Adrenal gland (tissue), 12 donors: ENCODE measurements around the gene MAP3K2. TPM values are rescaled to one million over a fixed set of nuclear protein-coding genes. Genes with fewer than 3 reads are reported as not detected.
A peak's percentile ranks its signal among the peaks of the same experiment; 100 is the strongest.

Source experiments
- DNase-seq, 7 donors: peaks; one replicate each; pipeline ENCODE4 v3.0.0-alpha.2; 2019 to 2020
- H3K27ac ChIP-seq, 5 donors: fragments of 200-600 bp; sonication (generic) in 4 of 5; 1 replicate in 3 of 5; 2 replicates in 2 of 5; pipeline versions ENCODE4 v1.5.1 to v1.8.0; 2016 to 2020; ENCODE audit warnings: mild to moderate bottlenecking in 1 of 5
- H3K27me3 ChIP-seq: fragments of 200-600 bp; 2 replicates; pipeline ENCODE4 v1.8.0; 2021
- H3K36me3 ChIP-seq, 2 donors: fragments of 200-600 bp; replicated peaks in 1 of 2; 1 replicate in 1 of 2; 2 replicates in 1 of 2; pipeline versions ENCODE4 v1.5.1 to v1.8.0; 2018 to 2022
- H3K4me1 ChIP-seq, 2 donors: fragments of 200-600 bp; replicated peaks in 1 of 2; 1 replicate in 1 of 2; 2 replicates in 1 of 2; pipeline versions ENCODE4 v1.5.1 to v1.8.0; 2018 to 2021
- H3K4me3 ChIP-seq, 4 donors: fragments of 200-600 bp; sonication (generic) in 3 of 4; one replicate each; pipeline ENCODE4 v1.5.1; 2016 to 2018
- H3K9me3 ChIP-seq, 3 donors: fragments of 200-600 bp; sonication (generic) in 1 of 3; replicated peaks in 1 of 3; 1 replicate in 2 of 3; 2 replicates in 1 of 3; pipeline versions ENCODE4 v1.5.1 to v1.8.0; 2016 to 2021
- POLR2A ChIP-seq, 2 donors: fragments of 450-650 bp; IDR thresholded peaks; one replicate each; pipeline ENCODE4 v1.6.1; 2017; ENCODE audit warnings: antibody characterized with exemption in 2 of 2, mild to moderate bottlenecking in 2 of 2, moderate library complexity in 1 of 2
- WGBS, 4 donors: extraction: QIAGEN DNeasy Blood & Tissue Kit in 2 of 4; methylation state at CpG; one replicate each; pipeline versions ENCODE4 v1.1.5 to v1.1.7; 2013 to 2017; 5-methylcytosine and 5-hydroxymethylcytosine counted together
- intact Hi-C, 2 donors: fragments of 100-400 bp; cut with DNase I; formaldehyde crosslinking; loops; one replicate each; pipeline versions ENCODE4 v1.14.1 to v1.15.0; 2022 to 2023
- polyA plus RNA-seq, 3 donors: library from polyadenylated mRNA; stranded (reverse); fragments of 200-250 nt in 2 of 3; fragments of 350-450 nt in 1 of 3; fragmentation: Illumina TruSeq in 1 of 3; extraction: RNeasy Lipid Tissue Mini Kit (QIAGEN cat#74804) in 1 of 3; gene quantifications; one replicate each; pipeline ENCODE4 v1.2.3, GENCODE V29; 2013 to 2014
- total RNA-seq, 9 donors: library from RNA; depleted of rRNA in 4 of 9; stranded (reverse); fragments of >200 nt in 4 of 9; fragments of 120-200 nt in 1 of 9; fragmentation: NEBNext Ultra II Directional in 1 of 9; extraction: Animal tissue kit (Norgen Biotek cat#: 25700) in 1 of 9; gene quantifications; one replicate each; pipeline versions ENCODE4 v1.1.0 to v1.2.4, GENCODE V29; 2013 to 2023
- TF ChIP-seq, protein P1 (sequence below), 6 experiments: fragments of 450-650 bp in 4 of 6; fragments of 200-600 bp in 2 of 6; sonication (generic) in 1 of 6; IDR thresholded peaks; 1 replicate in 5 of 6; 2 replicates in 1 of 6; pipeline versions ENCODE4 v1.5.1 to v1.8.0; 2016 to 2021; ENCODE audit warnings: antibody characterized with exemption in 6 of 6, mild to moderate bottlenecking in 2 of 6, moderate library complexity in 1 of 6
- donor health status: healthy with polysubstance abuse.
- donor health status: Bipolar disorder and iron deficiency.
- donor health status: DM: yes; HTN: yes; CAD: no.
- donor health status: DM: no; HTN: no; CAD: no.
- donor health status: DM: no; HTN: no; CAD: no.
- donor health status: DM: yes; HTN: yes; CAD: no.

MAP3K2 gene
- total and polyA plus RNA-seq, 12 donors: 4.2 to 91.6 (median 49.2) TPM

DNA sequence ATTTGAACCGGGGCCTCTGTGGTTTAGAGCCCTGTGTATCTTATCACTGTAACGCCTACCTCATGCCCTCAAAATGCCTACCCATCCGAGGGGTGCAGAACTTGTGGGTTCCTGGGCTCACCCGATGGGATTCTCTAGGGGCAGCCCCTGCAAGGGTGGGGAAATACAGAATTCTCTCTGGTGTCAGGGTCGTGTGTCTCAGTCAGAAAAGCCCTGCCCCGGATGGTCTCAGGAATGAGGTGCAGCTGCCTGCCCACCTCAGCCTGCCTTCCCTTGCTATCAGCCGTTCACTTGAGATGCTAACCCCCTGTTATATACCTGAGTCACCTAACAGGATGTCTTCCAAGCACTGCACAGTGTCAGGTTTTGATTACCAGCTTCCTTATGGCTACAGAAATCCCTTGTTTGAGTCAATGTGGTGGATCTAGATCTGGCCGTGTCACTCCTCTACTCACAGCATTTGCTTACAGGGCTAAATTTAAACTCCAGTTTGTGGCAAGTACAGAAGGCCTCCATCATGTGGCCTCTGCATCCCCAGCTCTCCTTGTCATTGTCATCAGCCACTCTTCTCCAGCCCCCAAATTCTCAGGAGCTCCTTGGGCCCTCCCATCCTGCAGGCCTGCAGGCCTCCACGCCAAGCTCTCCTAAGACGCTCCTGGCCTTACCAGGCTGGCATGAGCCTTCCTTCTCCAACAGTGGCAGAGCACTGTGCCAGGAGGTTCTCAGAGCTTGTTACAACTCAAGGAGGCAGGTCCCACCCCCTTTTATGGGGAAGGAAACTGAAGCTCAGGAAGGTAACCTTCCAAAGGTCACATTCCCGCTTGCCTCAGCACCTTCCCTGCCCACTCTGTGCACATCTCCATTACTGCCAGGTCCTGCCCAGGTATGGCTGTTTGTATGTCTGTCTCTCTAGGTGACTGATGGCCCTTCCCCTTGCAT lies 14.3 kb upstream of the MAP3K2 start:
- Histone ChIP-seq H3K4me3 (no peak overlapping the region), H3K36me3 (no peaks in the 10 kb centered on the region), H3K27me3 (no peaks in the 10 kb centered on the region), H3K27ac (no peak overlapping the region), H3K4me1 (peaks cover 4 to 17% of the 10 kb centered on the region in 2 donors), H3K9me3 (no peaks in the 10 kb centered on the region)
- intact Hi-C loops: no loop called here
- 79 to 84% (median 82%) methylated on average over 10 to 11 of the region's 11 CpGs for WGBS, 4 donors
- no peak for DNase-seq
- TF ChIP-seq POLR2A (IDR thresholded peaks at IDR 0.05): no peak
- TF ChIP-seq, protein P1, sequence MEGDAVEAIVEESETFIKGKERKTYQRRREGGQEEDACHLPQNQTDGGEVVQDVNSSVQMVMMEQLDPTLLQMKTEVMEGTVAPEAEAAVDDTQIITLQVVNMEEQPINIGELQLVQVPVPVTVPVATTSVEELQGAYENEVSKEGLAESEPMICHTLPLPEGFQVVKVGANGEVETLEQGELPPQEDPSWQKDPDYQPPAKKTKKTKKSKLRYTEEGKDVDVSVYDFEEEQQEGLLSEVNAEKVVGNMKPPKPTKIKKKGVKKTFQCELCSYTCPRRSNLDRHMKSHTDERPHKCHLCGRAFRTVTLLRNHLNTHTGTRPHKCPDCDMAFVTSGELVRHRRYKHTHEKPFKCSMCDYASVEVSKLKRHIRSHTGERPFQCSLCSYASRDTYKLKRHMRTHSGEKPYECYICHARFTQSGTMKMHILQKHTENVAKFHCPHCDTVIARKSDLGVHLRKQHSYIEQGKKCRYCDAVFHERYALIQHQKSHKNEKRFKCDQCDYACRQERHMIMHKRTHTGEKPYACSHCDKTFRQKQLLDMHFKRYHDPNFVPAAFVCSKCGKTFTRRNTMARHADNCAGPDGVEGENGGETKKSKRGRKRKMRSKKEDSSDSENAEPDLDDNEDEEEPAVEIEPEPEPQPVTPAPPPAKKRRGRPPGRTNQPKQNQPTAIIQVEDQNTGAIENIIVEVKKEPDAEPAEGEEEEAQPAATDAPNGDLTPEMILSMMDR (IDR thresholded peaks at IDR 0.05): no peak

DNA sequence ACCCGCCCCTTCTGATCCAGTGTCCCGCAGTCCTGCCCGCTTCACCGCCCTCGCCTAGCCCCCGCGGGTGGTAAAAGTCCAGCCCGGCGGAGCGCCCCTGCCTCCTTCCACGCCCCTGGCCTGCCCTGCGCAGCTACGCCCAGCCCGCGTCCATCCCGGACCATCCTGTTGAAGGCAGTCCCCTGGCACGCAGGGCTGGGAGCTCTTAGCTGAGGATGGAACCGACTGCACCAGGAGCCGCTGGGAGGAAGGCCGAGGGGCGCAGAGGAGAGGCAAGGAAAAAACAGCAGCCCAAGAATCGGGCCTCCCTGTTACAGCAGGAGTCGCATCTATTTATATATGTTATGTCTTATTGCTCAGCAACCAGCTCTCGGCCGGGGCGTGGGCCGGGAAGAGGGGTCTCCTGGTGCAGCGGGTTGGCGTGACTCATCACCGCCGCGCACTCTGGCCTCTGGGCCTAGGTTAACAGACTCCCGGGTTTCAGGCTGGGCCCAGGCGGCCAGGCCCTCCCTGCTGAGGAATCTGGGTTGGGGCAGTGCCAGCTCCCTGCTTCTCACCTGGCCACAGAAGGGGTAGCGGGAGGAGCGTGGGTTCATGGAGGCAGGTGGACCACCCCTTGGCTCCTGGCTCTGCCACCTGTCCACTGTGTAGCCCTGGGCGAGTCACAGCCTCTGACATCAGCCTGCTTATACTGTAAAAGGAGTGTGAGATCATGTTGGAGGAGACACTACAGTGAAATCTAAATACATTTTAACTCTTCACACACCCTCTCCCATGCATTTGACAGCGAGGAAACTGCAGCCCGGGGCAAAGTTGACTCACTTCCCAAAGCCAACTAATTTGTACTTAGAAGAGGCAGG lies 13.4 kb upstream of the MAP3K2 start:
- no peaks in the 10 kb centered on the region for H3K36me3 ChIP-seq
- no peaks in the 10 kb centered on the region for H3K27me3 ChIP-seq
- no peaks in the 10 kb centered on the region for H3K9me3 ChIP-seq
- intact Hi-C loops: no loop called here
- whole genome bisulfite sequencing, 4 donors: 71 to 76% (median 75%) methylated on average over 27 to 39 of the region's 39 CpGs
- DNase-seq: peak in 1 of 7 donors; percentile 24
- H3K4me3 ChIP-seq: no peak overlapping the region
- peaks cover 4 to 17% of the 10 kb centered on the region in 2 donors for H3K4me1 ChIP-seq
- TF ChIP-seq, protein P1 (IDR thresholded peaks at IDR 0.05): no peak
- no peak for TF ChIP-seq POLR2A (IDR thresholded peaks at IDR 0.05)
- H3K27ac ChIP-seq: no peak overlapping the region

DNA sequence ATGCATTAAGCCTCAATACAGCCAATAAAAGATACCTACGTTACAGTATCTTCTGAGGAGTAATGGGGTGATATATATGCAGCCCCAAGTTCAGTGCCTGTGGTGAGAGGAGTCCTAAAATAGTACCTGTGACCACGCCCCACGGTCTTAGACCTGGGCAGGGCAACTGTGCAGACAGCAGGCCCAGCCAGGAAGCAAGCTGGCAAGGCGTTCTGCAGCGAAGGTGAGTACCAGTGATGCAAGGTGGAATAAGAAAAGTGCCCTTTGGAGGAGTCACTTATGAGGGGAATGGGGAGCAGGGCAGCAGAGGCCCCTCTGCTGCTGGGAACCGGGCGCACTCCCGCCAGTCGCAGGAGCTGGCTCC lies 12.7 kb upstream of the MAP3K2 start:
- intact Hi-C loops: no loop called here
- WGBS, 4 donors: 83 to 90% (median 84%) methylated on average over 1 to 9 of the region's 9 CpGs
- no peak for DNase-seq

More for the DNA sequence above, 12.7 kb upstream of the MAP3K2 start:
- Histone ChIP-seq H3K36me3 (no peaks in the 10 kb centered on the region), H3K27ac (no peak overlapping the region), H3K9me3 (no peaks in the 10 kb centered on the region), H3K4me3 (no peak overlapping the region), H3K4me1 (peaks cover 4 to 17% of the 10 kb centered on the region in 2 donors), H3K27me3 (no peaks in the 10 kb centered on the region)
- TF ChIP-seq, protein P1 (IDR thresholded peaks at IDR 0.05): no peak
- no peak for TF ChIP-seq POLR2A (IDR thresholded peaks at IDR 0.05)
